HG02938 (cell line): ENCODE data around the gene KCNA1.

ENCODE experiments used
- ATAC-seq: cut with Tn5 transposase; IDR thresholded peaks from one replicate; pipeline ENCODE4 v1.9.1; 2021; ENCODE audit warnings: mild to moderate bottlenecking, moderate library complexity; ENCODE audit not compliant: unreplicated experiment

The KCNA1 gene

GRCh38 chr12:4910502-4911315, 1.0 kb downstream of the KCNA1 start:
- no peak for ATAC-seq

- ATAC-seq: no peak
Measured at GRCh38 chr12:4911316-4911994, 1.8 kb downstream of the KCNA1 start.

GRCh38 chr12:4914720-4915119, 5.0 kb downstream of the KCNA1 start:
- ATAC-seq: no peak

- ATAC-seq: no peak
Measured at GRCh38 chr12:4915752-4916151, 6.0 kb downstream of the KCNA1 start.

GRCh38 chr12:4918950-4919660, 9.4 kb downstream of the KCNA1 start:
- ATAC-seq: no peak

GRCh38 chr12:4932576-4932975, 22.9 kb downstream of the KCNA1 start:
- ATAC-seq: no peak

- no peak for ATAC-seq
Measured at GRCh38 chr12:4933411-4933810, 23.7 kb downstream of the KCNA1 start.

- no peak for ATAC-seq
Measured at GRCh38 chr12:4934407-4935035, 24.8 kb downstream of the KCNA1 start.

- no peak for ATAC-seq
Measured at GRCh38 chr12:4938900-4939299, 29.2 kb downstream of the KCNA1 start.

GRCh38 chr12:4939418-4940023, 29.8 kb downstream of the KCNA1 start:
- ATAC-seq: no peak

- peak; percentile 88 for ATAC-seq
Measured at GRCh38 chr12:4943067-4943937, 33.6 kb downstream of the KCNA1 start.

- peak; percentile 23 for ATAC-seq
Measured at GRCh38 chr12:4943938-4944284, 34.2 kb downstream of the KCNA1 start.

GRCh38 chr12:4947253-4947652, 37.5 kb downstream of the KCNA1 start:
- ATAC-seq: no peak

- ATAC-seq: no peak
Measured at GRCh38 chr12:4951083-4951482, 41.4 kb downstream of the KCNA1 start.

- no peak for ATAC-seq
Measured at GRCh38 chr12:4951601-4952000, 41.9 kb downstream of the KCNA1 start.

- ATAC-seq: no peak
Measured at GRCh38 chr12:4954621-4955354, 45.1 kb downstream of the KCNA1 start.

- no peak for ATAC-seq
Measured at GRCh38 chr12:4956054-4956453, 46.3 kb downstream of the KCNA1 start.

- ATAC-seq: no peak
Measured at GRCh38 chr12:4956968-4957367, 47.3 kb downstream of the KCNA1 start.

GRCh38 chr12:4957761-4958160, 48.1 kb downstream of the KCNA1 start:
- ATAC-seq: no peak
